ENCODE results near the gene TK1.
"Not testable (repeated sequence)": the region's sequence is repeated elsewhere in the genome, so short reads cannot be mapped to it uniquely, and the experiment has no call there.

TK1 gene, protein sequence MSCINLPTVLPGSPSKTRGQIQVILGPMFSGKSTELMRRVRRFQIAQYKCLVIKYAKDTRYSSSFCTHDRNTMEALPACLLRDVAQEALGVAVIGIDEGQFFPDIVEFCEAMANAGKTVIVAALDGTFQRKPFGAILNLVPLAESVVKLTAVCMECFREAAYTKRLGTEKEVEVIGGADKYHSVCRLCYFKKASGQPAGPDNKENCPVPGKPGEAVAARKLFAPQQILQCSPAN

DNA sequence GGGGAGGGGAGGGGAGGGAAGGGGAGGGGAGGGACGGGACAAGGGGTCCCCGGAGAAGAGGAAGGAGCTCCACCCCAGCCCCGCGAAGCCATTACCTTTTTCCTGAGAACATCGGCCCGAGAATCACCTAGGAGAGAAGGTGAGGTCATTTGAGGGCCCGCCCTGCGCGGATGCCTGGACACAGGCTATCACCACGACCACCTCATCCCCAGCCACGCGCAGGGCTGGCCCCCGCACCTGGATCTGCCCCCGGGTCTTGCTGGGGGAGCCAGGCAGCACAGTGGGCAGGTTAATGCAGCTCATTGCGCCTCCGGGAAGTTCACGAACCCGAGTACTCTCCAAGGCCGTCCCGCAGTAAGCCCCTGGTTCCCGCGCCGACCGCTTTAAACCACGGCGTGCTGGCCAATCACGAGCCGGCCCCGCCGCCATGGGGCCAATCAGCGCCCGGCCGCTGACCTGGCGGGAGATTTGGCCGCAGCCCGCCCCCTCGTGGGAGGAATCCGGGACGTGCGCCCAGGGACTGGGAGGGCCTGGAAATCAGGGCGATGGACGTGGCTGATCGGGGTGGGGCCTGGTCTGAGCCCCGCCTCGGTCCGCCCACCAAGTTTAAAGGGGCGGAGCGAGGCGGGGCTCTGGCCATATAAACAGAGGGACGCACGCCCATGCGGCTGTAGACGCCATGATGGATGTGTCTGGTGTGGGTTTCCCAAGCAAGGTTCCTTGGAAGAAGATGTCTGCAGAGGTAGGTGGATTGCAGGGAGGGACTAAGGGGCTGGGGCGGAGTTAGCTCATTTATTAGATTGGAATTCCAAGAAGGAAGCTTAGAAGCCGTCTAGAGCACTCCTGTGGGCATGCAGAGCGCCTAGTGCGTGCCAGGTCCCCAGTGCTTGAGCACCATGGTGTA lies at the start of gene TK1, which contains the start of gene AFMID:
Gene TK1 (minus strand): TSS at position 361 of the 904 bp plus-strand sequence. CDS start 58 bp downstream, at position 303.
Gene AFMID (plus strand): TSS at position 671 of the 904 bp plus-strand sequence. CDS start 9 bp downstream, at position 680.
- CTCF ChIA-PET, result interaction anchor here (0.5 to 1.5 kb wide), 13 partner anchors 11 to 237 kb away, joined by 3 to 6 read pairs (median 4); no protein-coding TSS in a partner anchor

DNA sequence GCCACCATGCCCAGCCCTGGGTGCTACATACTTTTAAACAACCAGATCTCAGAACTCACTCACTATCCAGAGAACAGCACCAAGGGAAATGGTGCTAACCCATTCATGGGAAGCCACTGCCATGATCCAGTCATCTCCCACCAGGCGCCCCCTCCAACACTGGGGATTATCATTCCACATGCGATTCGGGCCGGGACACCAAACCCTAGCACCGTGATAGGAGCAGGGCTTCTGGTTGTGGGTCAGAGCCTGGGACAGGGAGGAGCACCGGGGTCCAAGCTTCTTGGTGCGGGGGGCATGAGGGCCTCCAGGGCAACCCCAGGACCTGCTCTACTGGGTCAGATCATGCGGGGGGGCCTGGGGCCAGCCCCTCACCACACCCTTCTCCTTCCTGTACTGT lies 49.0 kb upstream of the TK1 start:
- TF ChIP-seq, protein P1, sequence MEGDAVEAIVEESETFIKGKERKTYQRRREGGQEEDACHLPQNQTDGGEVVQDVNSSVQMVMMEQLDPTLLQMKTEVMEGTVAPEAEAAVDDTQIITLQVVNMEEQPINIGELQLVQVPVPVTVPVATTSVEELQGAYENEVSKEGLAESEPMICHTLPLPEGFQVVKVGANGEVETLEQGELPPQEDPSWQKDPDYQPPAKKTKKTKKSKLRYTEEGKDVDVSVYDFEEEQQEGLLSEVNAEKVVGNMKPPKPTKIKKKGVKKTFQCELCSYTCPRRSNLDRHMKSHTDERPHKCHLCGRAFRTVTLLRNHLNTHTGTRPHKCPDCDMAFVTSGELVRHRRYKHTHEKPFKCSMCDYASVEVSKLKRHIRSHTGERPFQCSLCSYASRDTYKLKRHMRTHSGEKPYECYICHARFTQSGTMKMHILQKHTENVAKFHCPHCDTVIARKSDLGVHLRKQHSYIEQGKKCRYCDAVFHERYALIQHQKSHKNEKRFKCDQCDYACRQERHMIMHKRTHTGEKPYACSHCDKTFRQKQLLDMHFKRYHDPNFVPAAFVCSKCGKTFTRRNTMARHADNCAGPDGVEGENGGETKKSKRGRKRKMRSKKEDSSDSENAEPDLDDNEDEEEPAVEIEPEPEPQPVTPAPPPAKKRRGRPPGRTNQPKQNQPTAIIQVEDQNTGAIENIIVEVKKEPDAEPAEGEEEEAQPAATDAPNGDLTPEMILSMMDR (conservative IDR thresholded peaks at IDR 0.05; ENCODE audit: low read depth), result no peak
- ChIA-PET CTCF (interaction anchor here (1.2 to 1.3 kb wide), 2 partner anchors 15 to 18 kb away, joined by 3 read pairs; no protein-coding TSS in a partner anchor), POLR2A (ENCODE audit: low non-redundant PET) (no interaction called here)
- no peak overlapping the region for H3K27ac ChIP-seq
- no peak for DNase-seq (ENCODE audit: low spot score)

More for the DNA sequence above, at the start of gene TK1, which contains the start of gene AFMID:
- POLR2A ChIA-PET (ENCODE audit: low non-redundant PET), result interaction anchor here (1.0 kb wide), 1 partner anchor 12 kb away, joined by 3 read pairs; no protein-coding TSS in a partner anchor
- DNase-seq (ENCODE audit: low spot score), result peak; percentile 99
- TF ChIP-seq, protein P1 (conservative IDR thresholded peaks at IDR 0.05; ENCODE audit: low read depth), result peak; percentile 69
- peak within 1 kb of the TSS; percentile 81 for H3K27ac ChIP-seq

DNA sequence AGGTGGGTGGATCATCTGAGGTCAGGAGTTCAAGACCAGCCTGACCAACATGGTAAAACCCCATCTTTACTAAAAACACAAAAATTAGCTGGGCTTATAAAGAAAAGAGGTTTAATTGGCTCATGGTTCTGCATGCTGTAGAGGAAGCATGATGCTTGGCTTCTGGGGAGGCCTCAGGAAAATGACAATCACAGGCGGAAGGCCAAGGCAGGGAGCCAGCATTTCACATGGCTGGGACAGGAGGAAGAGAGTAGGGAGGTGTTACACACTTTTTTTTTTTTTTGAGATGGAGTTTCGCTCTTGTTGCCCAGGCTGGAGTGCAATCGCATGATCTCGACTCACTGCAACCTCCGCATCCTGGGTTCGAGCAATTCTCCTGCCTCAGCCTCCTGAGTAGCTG lies 48.2 kb upstream of the TK1 start:
- H3K27ac ChIP-seq; POLR2A ChIA-PET (ENCODE audit: low non-redundant PET); DNase-seq (ENCODE audit: low spot score): not testable (repeated sequence)
- CTCF ChIA-PET, result interaction anchor here (0.6 to 1.3 kb wide), 2 partner anchors 15 to 60 kb away, joined by 3 read pairs; no protein-coding TSS in a partner anchor

DNA sequence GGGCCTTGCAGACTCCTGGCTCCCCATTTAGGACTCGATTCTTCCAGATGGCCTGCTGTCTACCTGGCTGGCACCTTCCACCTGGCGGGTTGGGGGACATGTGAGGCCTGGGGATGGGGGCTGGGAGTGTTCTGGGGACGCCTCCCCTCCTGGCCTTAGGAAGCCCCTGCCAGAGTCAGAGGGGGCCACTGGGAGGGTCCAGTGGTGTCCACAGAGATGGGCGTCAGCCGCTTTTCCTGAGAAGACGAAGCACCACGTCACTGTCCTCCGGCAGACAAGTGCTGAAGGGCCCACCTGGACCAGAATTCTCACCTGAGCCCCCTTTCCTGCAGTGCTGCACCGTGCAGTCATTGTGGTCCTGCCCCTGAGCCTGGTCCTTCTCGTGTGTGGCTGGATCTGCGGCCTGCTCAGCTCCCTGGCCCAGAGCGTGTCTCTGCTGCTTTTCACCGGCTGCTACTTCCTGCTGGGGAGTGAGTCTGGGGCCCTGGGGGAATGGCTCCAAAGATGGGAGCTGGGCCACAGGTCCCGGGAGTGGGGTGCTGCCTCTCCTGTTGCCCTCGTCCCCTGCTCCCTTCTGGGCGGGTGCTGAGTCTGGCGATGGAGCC lies 47.5 kb upstream of the TK1 start:
- ChIA-PET CTCF (interaction anchor here (0.6 to 0.8 kb wide), 3 partner anchors 17 to 451 kb away, joined by 3 to 4 read pairs (median 3); no protein-coding TSS in a partner anchor), POLR2A (ENCODE audit: low non-redundant PET) (no interaction called here)
- no peak overlapping the region for H3K27ac ChIP-seq
- DNase-seq (ENCODE audit: low spot score), result no peak
- TF ChIP-seq, protein P1 (conservative IDR thresholded peaks at IDR 0.05; ENCODE audit: low read depth), result no peak

DNA sequence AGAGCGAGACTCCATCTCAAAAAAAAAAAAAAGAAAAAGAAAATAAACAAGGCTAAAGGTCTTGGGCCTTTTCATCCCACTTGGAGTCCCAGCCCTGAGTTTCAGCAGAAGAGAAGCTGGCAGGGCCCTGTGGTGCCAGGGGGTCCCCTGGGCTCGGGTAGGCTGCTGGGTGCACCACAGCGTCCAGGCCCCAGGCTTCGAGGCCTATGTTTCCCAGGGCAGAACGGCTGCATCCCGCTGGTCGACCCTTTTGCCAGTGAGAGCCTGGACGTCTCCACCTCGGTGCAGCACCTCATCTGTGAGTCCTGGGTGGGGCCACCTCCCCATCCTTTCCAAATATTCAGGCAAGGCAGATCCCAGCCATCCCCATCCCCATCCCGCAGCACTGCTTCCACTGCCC lies 46.8 kb upstream of the TK1 start:
- POLR2A ChIA-PET (ENCODE audit: low non-redundant PET), result no interaction called here
- TF ChIP-seq, protein P1 (conservative IDR thresholded peaks at IDR 0.05; ENCODE audit: low read depth), result no peak

DNA sequence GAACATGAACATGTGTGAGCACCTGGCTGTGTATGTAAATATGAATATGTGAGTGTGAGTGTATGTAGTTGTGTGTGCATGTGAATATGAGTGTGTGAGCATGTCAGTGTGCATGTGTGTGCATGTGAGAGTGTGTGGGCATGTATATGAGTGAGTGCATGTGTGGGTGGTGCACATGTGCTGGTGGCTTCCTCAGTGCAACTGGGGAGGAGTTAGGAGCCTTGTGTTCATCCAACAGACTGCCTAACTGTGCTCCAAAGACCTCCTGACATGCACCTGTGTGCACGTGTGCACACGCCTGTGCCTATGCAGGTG lies 46.0 kb upstream of the TK1 start:
- POLR2A ChIA-PET (ENCODE audit: low non-redundant PET), result no interaction called here
- TF ChIP-seq, protein P1 (conservative IDR thresholded peaks at IDR 0.05; ENCODE audit: low read depth), result no peak
- no peak for DNase-seq (ENCODE audit: low spot score)
- H3K27ac ChIP-seq, result no peak overlapping the region
- CTCF ChIA-PET, result interaction anchor here (0.6 to 1.0 kb wide), 2 partner anchors 18 to 214 kb away, joined by 3 to 6 read pairs; no protein-coding TSS in a partner anchor

More for the DNA sequence above, 46.8 kb upstream of the TK1 start:
- no peak for DNase-seq (ENCODE audit: low spot score)
- H3K27ac ChIP-seq, result no peak overlapping the region
- CTCF ChIA-PET, result interaction anchor here (0.6 kb wide), 1 partner anchor 215 kb away, joined by 6 read pairs; no protein-coding TSS in a partner anchor

All from RWPE1 (cell line).